ENCODE measurements around the gene RNF150. TPM values are rescaled to one million over a fixed set of nuclear protein-coding genes. Genes with fewer than 3 reads are reported as not detected.

Gene RNF150
- total RNA-seq, 1 donor from 2014 or later, result not detected

- DNase-seq (no peak), ATAC-seq (ENCODE audit: low read depth) (no peak)
- no peak for TF ChIP-seq CTCF (IDR thresholded peaks at IDR 0.05)
- Mint-ChIP-seq H3K36me3 (ENCODE audit: low read depth) (no peaks in the 10 kb centered on the region), H3K9me3 (peaks cover 4% of the 10 kb centered on the region), H3K4me3 (no peak overlapping the region), H3K27ac (no peak overlapping the region), H3K4me1 (no peaks in the 10 kb centered on the region), H3K27me3 (no peaks in the 10 kb centered on the region)
- CTCF ChIA-PET, result no interaction called here
- POLR2A ChIA-PET, result no interaction called here
- intact Hi-C loops (cut with micrococcal nuclease), result no loop called here
These were observed 139.3 kb downstream of the RNF150 start for GRCh38 chr4:140994015-140994414.

- H3K27me3 Mint-ChIP-seq, result no peaks in the 10 kb centered on the region
These were observed 139.9 kb downstream of the RNF150 start for GRCh38 chr4:140993370-140993769.

GRCh38 chr4:140989944-140990343 lies 143.3 kb downstream of the RNF150 start:
- no peaks in the 10 kb centered on the region for H3K9me3 Mint-ChIP-seq
- ChIA-PET POLR2A (no interaction called here), CTCF (no interaction called here)
- H3K27me3 Mint-ChIP-seq, result no peaks in the 10 kb centered on the region
- H3K4me3 Mint-ChIP-seq, result no peak overlapping the region
- H3K4me1 Mint-ChIP-seq, result no peaks in the 10 kb centered on the region
- ATAC-seq (ENCODE audit: low read depth) (no peak), DNase-seq (no peak)
- intact Hi-C loops (cut with micrococcal nuclease), result no loop called here
- TF ChIP-seq CTCF (IDR thresholded peaks at IDR 0.05), result no peak
- H3K36me3 Mint-ChIP-seq (ENCODE audit: low read depth), result no peaks in the 10 kb centered on the region
- no peak overlapping the region for H3K27ac Mint-ChIP-seq

More at GRCh38 chr4:140993370-140993769, 139.9 kb downstream of the RNF150 start:
- H3K4me3 Mint-ChIP-seq, result no peak overlapping the region
- no peaks in the 10 kb centered on the region for H3K36me3 Mint-ChIP-seq (ENCODE audit: low read depth)
- H3K4me1 Mint-ChIP-seq, result no peaks in the 10 kb centered on the region
- ChIA-PET CTCF (no interaction called here), POLR2A (no interaction called here)
- no peak for DNase-seq
- intact Hi-C loops (cut with micrococcal nuclease), result no loop called here
- ATAC-seq (ENCODE audit: low read depth), result no peak
- peaks cover 4% of the 10 kb centered on the region for H3K9me3 Mint-ChIP-seq
- no peak overlapping the region for H3K27ac Mint-ChIP-seq
- TF ChIP-seq CTCF (IDR thresholded peaks at IDR 0.05), result no peak

GRCh38 chr4:140986045-140986444 lies 147.2 kb downstream of the RNF150 start:
- no peak overlapping the region for H3K27ac Mint-ChIP-seq
- intact Hi-C loops (cut with micrococcal nuclease), result no loop called here
- no peaks in the 10 kb centered on the region for H3K36me3 Mint-ChIP-seq (ENCODE audit: low read depth)
- no peak for TF ChIP-seq CTCF (IDR thresholded peaks at IDR 0.05)
- no peaks in the 10 kb centered on the region for H3K27me3 Mint-ChIP-seq
- no peak for DNase-seq
- no peak overlapping the region for H3K4me3 Mint-ChIP-seq
- no peaks in the 10 kb centered on the region for H3K4me1 Mint-ChIP-seq
- no peak for ATAC-seq (ENCODE audit: low read depth)
- POLR2A ChIA-PET, result no interaction called here
- no peaks in the 10 kb centered on the region for H3K9me3 Mint-ChIP-seq
- CTCF ChIA-PET, result no interaction called here

- POLR2A ChIA-PET, result no interaction called here
- H3K27me3 Mint-ChIP-seq, result no peaks in the 10 kb centered on the region
- DNase-seq, result no peak
- CTCF ChIA-PET, result no interaction called here
- intact Hi-C loops (cut with micrococcal nuclease), result no loop called here
- no peaks in the 10 kb centered on the region for H3K9me3 Mint-ChIP-seq
- H3K4me3 Mint-ChIP-seq, result no peak overlapping the region
- no peak overlapping the region for H3K27ac Mint-ChIP-seq
- ATAC-seq (ENCODE audit: low read depth), result no peak
- no peaks in the 10 kb centered on the region for H3K36me3 Mint-ChIP-seq (ENCODE audit: low read depth)
- TF ChIP-seq CTCF (IDR thresholded peaks at IDR 0.05), result no peak
- H3K4me1 Mint-ChIP-seq, result no peaks in the 10 kb centered on the region
These were observed 150.5 kb downstream of the RNF150 start for GRCh38 chr4:140982613-140983340.

Measured in activated B cell treated with CpG ODN at 0.5 μM for 24 hours (primary cell).